Occipital lobe (tissue), 2 donors: ENCODE measurements around the gene LHX3. TPM values are rescaled to one million over a fixed set of nuclear protein-coding genes. Genes with fewer than 3 reads are reported as not detected.
"Not testable (repeated sequence)": the region's sequence is repeated elsewhere in the genome, so short reads cannot be mapped to it uniquely, and the experiment has no call there.

Experiments
- DNase-seq: peaks from one replicate; lab custom pipeline; 2025; lab: John Stamatoyannopoulos, UW
- total RNA-seq: library from RNA; depleted of rRNA; stranded (reverse); fragments of >200 nt; gene quantifications from one replicate; pipeline ENCODE4 v1.2.3, GENCODE V29; 2014

LHX3 gene
- total RNA-seq, 1 donor from 2014 or later = not detected

DNA sequence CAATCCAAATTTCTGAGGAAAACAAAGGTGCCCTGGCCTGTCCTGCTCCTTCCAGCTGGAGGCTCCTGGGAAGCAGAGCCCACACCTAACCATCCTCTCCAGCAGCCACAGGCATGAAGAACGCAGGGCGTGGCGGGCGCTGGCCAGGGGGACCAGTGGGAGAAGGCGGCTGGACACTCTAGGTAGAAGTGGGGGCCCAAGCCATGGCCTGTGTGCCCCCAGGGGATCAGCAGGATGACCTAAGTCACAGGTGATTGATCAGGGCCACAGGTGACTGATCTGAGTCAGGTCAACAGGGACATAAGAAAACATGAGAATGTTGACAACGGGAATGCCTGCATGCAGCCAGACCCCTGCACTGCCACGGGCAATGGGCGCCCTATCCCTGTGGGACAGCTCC is 37.3 kb upstream of the LHX3 start:
- DNase-seq = no peak

DNA sequence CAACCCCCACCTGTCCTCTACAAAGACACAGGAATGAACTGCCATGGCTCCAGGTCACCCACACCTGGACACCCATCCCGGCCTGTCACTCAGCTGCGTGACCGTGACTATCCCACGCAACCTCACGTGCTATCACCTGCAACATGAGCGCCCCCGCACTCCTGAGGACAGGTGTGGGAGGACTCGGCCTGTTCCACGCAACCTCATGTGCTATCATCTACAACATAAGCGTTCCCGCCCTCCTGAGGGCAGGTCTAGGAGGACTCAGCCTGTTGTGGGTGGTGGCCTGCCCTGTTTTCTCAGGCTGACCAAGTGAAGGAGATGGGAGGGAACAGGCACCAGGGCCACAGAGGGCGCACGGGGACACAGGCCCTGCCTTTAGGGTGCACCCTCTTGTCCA is 36.6 kb upstream of the LHX3 start:
- no peak for DNase-seq

DNA sequence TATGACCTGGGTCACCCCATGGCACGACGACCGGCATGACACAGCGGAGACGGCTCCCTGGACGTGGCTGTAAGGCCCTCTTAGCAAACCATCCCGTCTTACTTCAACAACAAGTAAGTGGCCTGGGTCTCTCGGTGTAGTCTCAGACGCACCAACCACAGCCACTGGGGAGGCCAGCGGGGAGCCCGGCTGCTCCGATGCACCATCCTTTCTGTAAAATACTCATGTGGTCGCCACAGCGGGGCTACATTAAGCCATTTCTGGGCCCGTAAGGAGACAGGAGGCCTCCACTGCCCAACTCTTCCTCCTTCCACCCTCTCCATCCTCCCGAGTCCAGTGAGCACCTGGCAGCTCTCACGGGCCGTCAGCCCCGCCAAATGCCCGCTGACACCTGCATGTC is 36.0 kb upstream of the LHX3 start:
- no peak for DNase-seq

DNA sequence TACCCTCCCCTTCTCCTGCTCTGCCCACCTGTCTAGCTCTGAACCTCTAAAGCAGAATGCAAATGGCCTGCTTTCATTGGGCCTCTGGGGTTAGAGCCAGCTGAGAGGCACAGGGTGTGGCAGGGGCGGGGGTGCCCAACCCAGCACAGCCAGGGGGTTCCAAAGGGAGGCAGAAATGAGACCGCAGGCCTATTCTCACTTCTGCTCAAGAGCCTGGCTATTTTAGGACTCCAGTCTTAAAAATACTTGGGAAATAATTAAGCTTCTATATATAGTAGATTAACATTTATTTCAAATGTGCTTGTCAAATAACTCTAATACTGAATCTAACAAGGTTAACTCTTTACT is 35.0 kb upstream of the LHX3 start:
- no peak for DNase-seq

DNA sequence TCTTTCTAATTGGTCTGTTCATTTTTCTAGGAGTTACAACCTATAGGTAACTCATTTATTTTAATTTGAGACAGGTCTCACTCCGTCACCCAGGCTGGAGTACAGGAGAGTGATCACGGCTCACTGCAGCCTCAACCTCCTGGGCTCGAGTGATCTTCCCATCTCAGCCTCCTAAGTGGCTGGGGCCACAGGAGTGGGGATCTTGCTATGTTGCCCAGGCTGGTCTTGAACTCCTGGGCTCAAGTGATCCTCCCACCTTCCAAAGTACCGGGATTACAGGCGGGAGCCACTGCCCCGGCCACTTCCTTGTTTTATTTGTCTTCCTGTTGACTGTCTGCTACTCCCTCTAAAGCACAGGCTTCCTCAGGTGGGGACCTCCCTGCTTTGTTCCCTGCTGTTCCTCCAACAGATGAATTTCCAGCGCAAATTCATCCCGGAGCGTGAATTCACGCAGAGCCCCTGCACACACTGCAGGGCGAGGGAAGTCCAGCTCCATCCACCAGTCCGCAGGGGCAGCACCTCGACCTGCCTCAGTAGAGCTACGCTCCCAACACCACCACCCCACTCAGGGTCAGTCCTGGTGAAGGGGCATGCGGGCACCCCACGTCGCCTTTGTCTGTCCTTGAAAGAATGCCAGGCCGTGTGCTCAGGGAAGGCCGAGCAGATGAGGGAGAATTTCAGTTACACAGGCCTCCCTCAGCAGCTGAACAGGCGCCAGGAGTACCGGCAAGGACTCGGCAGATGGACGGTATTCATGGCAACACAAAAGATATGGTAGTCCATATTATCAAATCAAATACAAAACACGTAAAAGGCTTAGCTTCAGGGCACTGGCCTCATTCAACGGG is 34.4 kb upstream of the LHX3 start:
- DNase-seq = no peak

DNA sequence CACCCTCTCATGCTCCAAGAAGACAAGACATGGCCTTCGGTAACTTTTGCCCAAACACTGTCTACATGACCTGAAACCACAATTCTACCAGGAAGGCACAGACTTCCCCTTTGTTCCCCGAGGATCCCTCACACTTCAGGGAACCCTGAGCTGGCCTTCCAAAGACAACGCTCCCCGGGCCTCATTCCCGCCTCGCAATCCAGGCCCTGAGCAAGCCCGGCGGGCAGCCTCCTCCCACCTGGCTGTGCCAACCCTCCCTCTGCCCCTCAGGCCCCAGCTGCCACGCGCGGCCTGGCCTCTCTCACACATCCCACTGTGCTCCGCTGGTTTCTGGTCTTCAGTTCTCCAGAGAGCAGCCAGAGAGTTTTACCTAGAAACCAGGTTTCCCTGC is 33.4 kb upstream of the LHX3 start:
- no peak for DNase-seq

DNA sequence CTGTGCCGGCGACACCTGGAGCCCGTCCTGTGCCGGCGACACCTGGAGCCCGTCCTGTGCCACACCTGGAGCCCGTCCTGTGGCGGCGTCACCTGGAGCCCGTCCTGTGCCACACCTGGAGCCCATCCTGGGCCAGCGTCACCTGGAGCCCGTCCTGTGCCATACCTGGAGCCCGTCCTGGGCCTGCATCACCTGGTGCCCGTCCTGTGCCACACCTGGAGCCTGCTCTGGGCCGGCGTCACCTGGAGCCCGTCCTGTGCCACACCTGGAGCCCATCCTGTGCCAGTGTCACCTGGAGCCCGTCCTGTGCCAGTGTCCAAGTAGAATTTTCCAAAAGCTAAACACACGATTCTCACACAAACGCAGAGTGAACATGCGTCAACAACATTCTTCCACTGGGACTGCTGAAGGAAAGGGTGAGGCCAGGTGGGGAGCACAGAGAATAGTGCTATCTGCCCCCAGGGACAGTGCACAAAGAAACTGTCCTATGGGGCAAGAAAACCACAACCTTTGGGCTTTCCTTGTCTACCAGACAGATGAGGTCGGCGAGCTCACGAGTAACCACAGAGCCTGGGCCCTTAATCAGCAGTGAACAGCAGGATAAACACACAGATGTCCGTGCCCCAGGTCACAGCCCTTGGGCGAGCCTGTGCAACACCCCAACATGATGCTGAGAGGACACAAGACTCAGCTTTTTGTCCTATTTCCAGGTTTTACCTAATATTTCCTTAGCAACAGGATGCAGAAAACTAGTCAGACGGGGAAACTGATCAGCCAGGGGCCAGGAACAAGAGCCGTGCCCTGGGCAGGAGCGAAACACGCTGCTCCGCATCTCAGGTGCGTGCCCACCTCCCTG is 32.8 kb upstream of the LHX3 start:
- no peak for DNase-seq

DNA sequence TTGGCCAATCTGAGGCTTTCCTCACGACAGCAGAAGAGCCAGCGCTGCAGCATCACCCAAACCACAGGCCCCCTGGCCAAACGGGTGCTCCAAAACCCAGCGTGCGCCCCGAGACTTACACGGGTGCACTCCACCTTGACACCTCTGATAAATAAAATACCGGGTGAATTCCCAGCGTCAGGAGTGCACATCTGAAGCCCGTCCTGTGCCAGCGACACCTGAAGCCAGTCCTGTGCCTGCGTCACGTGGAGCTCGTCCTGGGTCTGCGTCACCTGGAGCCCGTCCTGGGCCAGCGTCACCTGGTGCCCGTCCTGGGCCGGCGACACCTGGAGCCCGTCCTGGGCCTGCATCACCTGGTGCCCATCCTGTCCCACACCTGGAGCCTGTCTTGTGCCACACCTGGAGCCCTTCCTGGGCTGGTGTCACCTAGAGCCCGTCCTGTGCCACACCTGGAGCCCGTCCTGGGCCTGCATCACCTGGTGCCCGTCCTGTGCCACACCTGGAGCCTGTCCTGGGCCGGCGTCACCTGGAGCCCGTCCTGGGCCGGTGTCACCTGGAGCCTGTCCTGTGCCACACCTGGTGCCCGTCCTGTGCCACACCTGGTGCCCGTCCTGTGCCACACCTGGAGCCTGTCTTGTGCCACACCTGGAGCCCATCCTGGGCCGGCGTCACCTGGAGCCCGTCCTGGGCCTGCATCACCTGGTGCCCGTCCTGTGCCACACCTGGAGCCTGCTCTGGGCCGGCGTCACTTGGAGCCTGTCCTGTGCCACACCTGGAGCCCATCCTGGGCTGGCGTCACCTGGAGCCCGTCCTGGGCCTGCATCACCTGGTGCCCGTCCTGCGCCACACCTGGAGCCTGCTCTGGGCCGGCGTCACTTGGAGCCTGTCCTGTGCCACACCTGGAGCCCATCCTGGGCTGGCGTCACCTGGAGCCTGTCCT is 31.8 kb upstream of the LHX3 start:
- DNase-seq = not testable (repeated sequence)

DNA sequence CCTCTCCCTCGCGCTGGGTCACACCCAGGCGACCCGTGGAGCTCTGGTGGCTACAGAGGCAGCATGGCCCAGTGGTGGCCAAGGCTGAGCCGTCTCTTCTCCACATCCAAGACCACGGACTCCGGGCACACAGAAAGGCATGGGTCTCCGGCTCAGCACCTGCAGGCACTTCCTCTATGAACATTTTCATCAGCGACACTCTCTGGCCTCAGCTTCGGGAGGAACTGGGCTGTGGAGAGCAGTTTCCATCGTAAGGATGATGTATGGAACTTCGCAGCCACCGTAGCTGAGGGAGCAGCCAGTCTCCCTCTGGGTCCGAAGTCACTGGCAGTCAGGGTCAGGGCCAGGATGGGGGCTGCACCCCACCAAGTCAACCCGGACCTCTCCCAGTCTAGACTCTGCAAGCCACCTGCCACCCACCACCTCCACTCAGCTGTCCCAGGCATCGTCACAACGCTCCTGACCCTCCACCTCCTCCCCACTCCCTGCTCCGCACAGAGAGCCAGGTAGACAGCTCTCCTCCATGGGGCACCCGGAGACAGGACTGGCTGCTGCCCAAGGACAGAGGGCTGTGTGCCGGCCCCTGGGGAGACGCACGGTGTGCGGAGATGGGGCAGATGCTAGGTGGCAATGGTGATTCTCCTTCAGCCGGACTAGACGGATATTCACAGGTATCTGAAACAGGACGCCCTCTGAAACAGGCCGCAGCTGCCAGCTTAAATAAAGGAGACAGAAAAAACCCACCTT is 31.0 kb upstream of the LHX3 start:
- no peak for DNase-seq

DNA sequence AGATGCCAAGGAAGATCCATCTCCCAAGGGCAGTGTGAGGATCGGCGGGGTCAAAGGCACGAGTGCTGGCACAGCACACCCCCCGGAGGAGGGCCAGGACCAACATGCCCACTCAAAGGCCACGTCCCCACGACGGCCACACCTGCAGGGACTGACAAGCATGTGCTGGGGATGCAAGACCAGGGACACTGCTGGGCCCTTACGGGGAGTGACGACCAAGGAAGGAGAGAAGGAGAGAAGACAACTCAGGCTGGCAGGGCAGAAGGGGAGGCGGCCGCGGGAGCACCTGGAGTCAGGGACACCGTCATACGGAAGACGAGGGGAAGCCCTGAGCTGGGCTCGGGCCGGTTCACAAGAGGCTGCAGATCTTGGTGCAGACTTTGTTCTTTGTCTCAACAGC is 30.2 kb upstream of the LHX3 start:
- no peak for DNase-seq

DNA sequence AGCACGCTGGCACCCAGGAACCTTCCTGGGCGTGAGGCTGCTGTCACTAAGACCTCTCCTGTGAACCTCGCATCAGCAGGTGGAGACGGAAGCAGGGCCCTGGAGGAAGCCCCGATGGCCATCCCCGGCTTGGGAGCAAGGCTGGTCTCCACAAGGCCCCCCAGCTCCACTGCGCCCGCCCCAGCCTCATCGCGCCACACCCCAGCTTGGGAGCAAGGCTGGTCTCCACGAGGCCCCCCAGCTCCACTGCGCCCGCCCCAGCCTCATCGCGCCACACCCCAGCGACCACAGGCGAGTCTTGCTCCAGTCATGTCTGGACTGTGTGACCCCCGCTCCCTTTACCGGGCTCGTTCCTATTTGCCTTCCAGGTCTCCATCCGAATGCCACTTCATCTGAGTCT is 29.7 kb upstream of the LHX3 start:
- no peak for DNase-seq

DNA sequence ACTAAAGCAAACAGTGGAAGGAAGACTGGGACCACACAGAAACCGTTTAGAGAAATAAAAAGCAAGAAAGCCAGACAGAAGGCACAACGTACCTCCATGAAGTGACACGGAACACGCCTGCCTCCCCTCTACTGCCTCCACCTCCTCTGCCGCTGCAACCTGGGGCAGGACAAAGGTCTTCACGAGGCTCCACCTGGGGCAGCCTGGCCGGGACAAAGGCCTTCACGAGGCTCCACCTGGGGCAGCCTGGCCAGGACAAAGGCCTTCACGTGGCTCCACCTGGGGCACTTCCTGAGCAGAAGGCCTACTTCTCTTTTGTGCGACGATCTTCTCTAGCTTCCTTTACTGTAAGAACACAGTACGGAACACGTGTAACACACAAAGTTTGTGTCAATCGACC is 28.9 kb upstream of the LHX3 start:
- no peak for DNase-seq

DNA sequence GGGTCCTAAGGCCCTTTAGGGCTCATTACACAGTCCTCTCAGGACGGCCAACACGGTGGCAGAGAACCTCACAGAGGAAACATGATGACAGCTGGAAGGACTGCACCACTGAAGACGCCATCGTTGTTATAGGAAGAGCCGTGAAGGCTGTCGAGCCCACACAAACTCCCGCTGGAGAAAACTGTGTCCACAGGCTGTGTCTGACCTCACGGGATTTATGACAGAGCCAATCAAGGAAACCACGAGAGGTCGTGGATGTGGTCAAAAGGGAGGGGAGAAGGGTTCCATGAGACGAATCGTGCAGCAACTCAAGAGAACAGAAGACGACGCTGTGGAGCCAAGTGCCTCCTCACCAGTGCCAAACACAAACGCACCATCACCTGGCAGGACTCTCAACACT is 28.5 kb upstream of the LHX3 start:
- DNase-seq = no peak

DNA sequence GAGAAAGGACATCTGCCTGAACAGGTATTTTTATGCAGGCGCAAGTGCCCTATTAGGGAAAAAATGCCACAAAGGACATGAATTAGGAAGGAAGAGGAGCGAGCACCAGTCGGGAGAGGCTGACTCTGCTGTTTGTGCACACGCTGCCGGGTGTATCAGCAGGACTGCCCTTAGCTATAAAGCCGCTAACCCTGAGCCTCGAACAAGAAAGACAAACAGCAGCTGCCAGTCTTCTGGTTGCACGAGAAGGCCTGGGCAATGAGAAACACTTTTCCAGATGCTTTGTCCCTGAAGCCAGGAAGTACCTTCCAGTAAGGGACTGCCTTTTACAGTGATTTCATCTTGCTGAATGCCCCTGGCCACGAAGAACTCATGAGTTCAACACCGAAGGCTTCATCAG is 28.0 kb upstream of the LHX3 start:
- DNase-seq = no peak

DNA sequence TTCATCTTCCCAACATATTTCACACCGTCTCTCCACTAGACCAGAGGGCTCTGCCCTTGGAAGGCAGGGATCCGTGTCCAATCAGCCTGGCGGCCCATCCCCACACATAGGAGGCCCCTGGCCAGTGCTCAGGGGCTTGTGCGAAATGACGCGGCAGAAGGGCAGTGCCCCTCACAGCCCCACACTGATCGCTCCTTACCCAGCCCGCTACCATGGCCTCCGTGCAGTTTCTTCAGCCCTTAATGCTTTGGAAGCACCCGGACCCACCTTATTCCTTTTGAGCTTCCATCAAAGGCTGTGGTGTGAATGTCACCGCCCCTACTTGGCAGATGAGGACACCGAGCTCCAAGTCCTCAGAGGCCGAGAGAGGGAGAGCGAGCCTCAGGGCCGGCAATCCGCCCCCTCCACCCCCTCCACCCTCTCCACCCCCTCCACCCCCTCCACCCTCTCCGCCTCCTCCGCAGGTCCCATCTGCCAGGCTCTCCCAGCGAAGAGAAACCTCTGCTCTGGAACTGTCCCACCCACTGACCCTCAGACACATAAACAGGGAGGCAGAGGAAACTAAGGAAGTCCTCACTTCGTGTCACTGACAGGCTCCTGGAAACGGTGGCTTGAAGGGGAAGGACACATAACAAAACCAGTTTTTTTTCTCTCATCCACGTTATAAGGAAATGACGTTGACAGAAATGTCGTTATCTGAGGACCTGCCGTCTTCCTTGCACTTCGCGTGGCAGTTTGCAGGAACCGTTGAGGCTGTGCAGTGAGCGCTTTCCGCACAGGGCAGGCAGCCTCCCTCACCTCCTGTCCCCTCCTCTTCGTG is 26.8 kb upstream of the LHX3 start:
- no peak for DNase-seq

DNA sequence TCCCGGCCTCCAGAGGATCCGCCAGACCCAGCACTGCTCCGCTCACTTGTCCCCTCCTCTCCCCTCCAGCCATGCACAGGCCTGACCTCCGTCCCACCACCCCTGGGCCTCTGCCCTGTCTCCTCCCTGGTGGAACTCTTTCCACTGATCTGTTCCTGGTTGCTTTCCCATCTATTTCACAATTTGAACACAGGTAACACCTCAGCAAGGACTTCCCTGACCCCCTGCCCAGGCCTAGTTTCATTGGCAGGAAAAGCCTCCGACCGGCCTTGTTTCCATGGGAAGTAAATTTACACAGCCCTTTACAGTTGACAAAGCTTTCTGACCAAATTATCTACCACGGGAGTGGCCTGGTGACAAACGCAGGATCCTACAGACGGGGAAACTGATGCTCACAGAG is 25.8 kb upstream of the LHX3 start:
- DNase-seq = no peak

DNA sequence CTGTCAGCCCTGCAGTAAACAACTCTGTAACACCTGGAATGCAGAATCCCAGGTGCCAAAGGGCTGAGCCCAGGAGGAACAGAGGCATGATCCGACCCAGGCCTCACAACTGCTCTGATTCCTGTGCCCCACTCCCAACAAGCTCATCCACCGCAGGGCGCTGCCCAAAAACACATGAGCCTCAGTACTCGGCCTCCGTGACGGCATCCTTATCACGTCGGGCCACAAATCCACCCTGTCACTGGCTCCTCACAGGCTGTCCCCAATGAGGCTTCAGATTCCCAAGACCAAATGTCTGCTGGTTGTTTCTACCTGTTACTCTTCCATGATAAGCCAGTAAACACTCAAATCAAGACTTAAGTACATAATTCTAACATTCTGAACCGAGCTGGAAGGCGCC is 25.4 kb upstream of the LHX3 start:
- DNase-seq = no peak

DNA sequence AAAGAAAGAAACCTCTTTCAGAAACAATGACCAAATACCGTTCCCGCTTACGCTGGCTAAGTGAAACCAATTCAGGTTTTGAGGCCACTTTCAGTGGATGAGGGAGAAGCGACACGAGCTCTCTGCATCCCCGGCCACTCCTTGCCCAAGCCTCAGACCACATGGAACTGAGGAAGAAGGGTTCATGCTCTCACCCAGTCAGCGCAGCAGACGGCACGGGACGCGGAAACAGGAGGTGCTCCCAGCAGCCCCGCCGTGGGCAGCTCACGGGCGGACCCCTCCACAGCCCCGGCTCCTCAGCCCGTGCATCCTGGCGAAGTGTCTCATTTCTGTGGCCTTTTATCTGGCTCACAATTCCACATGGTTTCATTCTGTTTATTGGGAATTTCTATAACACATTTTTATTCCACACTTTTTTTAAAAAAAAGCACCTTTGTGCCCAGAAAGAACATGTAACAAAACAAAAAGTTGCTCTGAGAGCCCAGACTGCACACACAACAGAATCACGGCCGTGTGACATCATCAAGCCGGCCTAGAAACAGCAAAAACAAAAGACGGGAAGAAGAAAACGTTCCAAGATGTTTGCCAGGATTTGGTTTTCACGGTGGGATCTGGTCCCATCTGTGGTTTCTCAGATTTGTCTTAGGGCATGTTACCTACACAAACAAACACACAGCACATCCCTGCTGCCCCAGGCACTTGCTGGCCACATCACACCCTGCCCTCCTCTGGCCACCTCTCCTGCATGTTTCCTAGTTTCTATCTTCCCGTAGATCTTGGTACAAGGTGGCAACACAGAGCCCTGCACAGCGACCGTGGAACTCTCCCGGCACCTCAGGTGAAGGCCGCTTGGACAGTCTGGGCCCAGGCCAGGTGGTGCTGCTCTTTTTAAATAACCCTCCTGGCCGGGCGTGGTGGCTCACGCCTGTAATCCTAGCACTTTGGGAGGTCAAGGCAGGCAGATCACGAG is 24.5 kb upstream of the LHX3 start:
- no peak for DNase-seq
